ENCODE measurements around the gene CT47C1. TPM values are rescaled to one million over a fixed set of nuclear protein-coding genes. Genes with fewer than 3 reads are reported as not detected.

Gene CT47C1
- polyA plus RNA-seq, 1 experiment, result not detected

DNA sequence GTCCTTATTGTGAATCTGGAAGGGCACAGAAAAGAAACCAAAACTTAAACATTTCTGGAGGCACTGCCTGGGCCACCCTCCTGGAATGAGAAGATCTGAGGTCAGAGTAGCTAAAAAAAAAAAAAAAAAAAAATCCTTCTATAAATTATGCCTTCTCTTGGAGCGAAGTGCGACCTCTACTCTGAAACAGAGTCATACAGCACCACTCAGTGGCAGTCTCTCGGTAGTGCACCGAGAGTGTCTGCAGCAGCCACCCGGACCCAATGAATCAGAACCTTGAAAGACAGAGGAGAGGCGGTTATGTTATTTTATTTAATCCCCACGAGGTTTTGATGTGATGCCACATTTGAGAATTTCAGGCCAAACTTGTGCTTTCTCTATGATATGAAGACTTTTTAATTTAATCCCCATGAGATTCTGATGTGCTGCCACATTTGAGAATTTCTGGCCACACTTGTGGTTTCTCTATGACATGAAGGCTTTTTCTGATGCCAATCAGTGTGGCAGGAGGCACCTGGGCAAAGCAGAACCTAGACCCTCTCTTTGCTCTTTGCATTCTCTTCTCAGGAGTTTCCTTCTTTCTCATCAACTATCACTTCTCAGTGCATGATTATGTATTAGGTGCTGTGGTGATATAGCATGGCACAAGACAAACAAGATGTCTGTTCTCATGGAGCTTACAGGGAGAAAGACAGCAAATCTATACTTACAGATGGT lies 5.6 kb upstream of the CT47C1 start:
- CTCF ChIA-PET, result interaction anchor here (0.6 to 4.0 kb wide), 11 partner anchors 9 to 226 kb away, joined by 3 to 27 read pairs (median 5); no protein-coding TSS in a partner anchor
- TF ChIP-seq, protein P1, sequence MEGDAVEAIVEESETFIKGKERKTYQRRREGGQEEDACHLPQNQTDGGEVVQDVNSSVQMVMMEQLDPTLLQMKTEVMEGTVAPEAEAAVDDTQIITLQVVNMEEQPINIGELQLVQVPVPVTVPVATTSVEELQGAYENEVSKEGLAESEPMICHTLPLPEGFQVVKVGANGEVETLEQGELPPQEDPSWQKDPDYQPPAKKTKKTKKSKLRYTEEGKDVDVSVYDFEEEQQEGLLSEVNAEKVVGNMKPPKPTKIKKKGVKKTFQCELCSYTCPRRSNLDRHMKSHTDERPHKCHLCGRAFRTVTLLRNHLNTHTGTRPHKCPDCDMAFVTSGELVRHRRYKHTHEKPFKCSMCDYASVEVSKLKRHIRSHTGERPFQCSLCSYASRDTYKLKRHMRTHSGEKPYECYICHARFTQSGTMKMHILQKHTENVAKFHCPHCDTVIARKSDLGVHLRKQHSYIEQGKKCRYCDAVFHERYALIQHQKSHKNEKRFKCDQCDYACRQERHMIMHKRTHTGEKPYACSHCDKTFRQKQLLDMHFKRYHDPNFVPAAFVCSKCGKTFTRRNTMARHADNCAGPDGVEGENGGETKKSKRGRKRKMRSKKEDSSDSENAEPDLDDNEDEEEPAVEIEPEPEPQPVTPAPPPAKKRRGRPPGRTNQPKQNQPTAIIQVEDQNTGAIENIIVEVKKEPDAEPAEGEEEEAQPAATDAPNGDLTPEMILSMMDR (IDR thresholded peaks at IDR 0.05; ENCODE audit: insufficient read depth, low read depth, low read length), result peak; percentile 67
- DNase-seq (ENCODE audit: low read depth), result no peak
- no peaks in the 10 kb centered on the region for H3K36me3 ChIP-seq (ENCODE audit: control insufficient read depth, insufficient read depth, low read length)
- no peak overlapping the region for H3K4me3 ChIP-seq (ENCODE audit: low read depth, low read length)
- no peaks in the 10 kb centered on the region; the same call in 1 of the 2 replicates for H3K27me3 ChIP-seq (ENCODE audit: control insufficient read depth, insufficient read depth, low read length)
- POLR2A ChIA-PET, result no interaction called here

DNA sequence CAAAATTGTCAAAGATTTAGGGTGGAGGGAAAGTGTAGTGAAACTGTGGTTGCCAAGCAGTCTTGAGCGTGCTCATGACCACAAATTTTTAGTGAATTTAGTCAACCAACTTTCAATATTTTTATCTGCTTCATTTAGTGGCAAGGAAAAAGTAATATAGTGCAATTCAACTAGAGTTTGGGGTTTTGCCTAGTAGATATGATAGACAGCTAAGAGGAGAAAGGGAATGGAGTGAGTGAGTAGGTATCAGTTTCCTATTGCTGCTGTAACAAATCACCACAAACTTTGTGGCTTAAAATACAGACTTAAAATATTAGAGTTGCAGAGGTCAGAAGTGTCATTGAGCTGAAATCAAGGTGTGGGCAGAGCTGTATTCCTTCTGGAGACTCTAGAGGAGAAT lies 3.7 kb upstream of the CT47C1 start:
- H3K36me3 ChIP-seq (ENCODE audit: control insufficient read depth, insufficient read depth, low read length), result no peaks in the 10 kb centered on the region
- no peaks in the 10 kb centered on the region; the same call in 1 of the 2 replicates for H3K27me3 ChIP-seq (ENCODE audit: control insufficient read depth, insufficient read depth, low read length)
- no peak for DNase-seq (ENCODE audit: low read depth)
- TF ChIP-seq, protein P1 (IDR thresholded peaks at IDR 0.05; ENCODE audit: insufficient read depth, low read depth, low read length), result no peak
- POLR2A ChIA-PET, result no interaction called here
- H3K4me3 ChIP-seq (ENCODE audit: low read depth, low read length), result no peak overlapping the region
- CTCF ChIA-PET, result interaction anchor here (1.4 kb wide), 1 partner anchor 64 kb away, joined by 3 read pairs; no protein-coding TSS in a partner anchor

DNA sequence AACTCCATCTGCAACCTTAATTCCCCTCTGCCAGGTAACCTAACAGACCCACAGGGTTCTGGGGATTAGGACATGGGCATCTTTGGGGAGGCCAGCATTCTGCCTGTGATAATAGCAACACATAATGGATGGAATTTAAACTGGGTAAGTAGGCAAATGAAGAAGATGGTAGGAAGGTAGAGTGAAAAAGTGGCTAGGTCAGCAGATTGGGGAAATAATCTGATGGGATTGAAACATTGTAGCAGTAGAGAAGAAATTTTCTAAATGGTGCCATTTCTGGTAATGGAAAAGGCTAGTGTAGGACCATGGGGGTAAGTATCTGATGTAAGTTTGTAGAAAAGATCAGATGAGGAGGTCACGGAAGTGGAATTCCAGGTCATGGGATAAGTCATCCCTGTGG lies 3.0 kb upstream of the CT47C1 start:
- TF ChIP-seq, protein P1 (IDR thresholded peaks at IDR 0.05; ENCODE audit: insufficient read depth, low read depth, low read length), result no peak
- no peak overlapping the region for H3K4me3 ChIP-seq (ENCODE audit: low read depth, low read length)
- DNase-seq (ENCODE audit: low read depth), result no peak
- ChIA-PET POLR2A (no interaction called here), CTCF (interaction anchor here (1.4 kb wide), 1 partner anchor 65 kb away, joined by 3 read pairs; no protein-coding TSS in a partner anchor)
- no peaks in the 10 kb centered on the region for H3K36me3 ChIP-seq (ENCODE audit: control insufficient read depth, insufficient read depth, low read length)
- no peaks in the 10 kb centered on the region; the same call in 1 of the 2 replicates for H3K27me3 ChIP-seq (ENCODE audit: control insufficient read depth, insufficient read depth, low read length)

DNA sequence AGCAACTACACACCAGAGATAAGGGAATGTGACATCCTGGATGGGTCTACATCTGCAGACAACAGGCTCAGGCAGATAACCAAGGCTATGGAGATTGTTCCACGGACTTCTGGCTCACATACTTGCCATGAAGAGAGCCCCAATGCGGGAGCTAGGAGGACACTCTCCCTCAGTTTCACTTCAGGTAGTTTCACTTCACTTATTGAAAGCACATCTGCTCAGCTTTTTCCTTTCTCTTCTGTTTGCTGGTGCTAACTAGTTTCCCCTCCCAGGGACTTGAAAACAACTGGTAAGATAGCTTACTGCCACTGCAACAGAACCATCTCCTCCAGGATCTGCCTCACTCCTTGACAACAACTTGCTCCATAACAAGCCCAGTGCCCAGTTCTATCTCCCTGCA lies 1.4 kb upstream of the CT47C1 start:
- H3K27me3 ChIP-seq (ENCODE audit: control insufficient read depth, insufficient read depth, low read length), result no peaks in the 10 kb centered on the region; the same call in 1 of the 2 replicates
- no peaks in the 10 kb centered on the region for H3K36me3 ChIP-seq (ENCODE audit: control insufficient read depth, insufficient read depth, low read length)
- DNase-seq (ENCODE audit: low read depth), result no peak
- ChIA-PET POLR2A (no interaction called here), CTCF (interaction anchor here (1.0 to 1.2 kb wide), 2 partner anchors 12 to 23 kb away, joined by 4 read pairs; no protein-coding TSS in a partner anchor)
- TF ChIP-seq, protein P1 (IDR thresholded peaks at IDR 0.05; ENCODE audit: insufficient read depth, low read depth, low read length), result no peak
- H3K4me3 ChIP-seq (ENCODE audit: low read depth, low read length), result no peak overlapping the region

DNA sequence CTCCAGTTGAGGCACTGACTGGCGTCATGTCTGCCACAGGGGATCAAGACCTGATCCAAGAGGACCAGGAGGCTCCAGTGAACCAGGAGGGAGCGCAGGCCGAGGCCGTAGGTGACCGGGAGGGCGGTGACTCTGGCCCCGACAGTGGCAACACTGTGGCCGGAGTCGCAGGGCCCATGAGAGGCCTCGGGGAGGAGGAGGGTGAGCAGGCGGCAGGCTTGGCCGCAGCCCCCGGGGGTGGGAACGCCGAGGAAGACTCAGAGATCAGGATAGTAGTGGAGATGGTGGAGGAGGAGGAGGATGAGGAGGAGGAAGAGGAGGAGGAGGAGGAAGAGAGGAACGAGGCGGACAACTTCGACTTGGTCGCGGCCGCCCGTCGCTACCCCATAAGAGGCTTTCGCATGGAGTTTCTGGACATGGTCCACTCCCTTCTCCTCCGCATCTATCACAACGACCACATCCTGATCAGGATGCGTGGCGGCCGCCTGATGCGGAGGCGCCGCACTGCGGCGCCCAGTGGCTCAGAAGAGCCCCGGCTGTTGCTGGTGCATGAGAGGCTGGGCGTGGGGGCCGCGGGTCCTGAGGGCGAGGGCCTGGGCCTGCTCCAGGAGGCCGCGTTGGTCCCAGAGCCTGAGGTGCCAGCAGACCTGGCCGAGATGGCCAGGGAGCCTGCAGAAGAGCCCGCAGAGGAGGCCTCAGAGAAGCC lies 560 bp downstream of the CT47C1 start:
- CTCF ChIA-PET, result no interaction called here
- POLR2A ChIA-PET, result no interaction called here
- no peaks in the 10 kb centered on the region for H3K36me3 ChIP-seq (ENCODE audit: control insufficient read depth, insufficient read depth, low read length)
- no peak overlapping the region for H3K4me3 ChIP-seq (ENCODE audit: low read depth, low read length)
- no peaks in the 10 kb centered on the region; the same call in 1 of the 2 replicates for H3K27me3 ChIP-seq (ENCODE audit: control insufficient read depth, insufficient read depth, low read length)
- DNase-seq (ENCODE audit: low read depth), result no peak
- TF ChIP-seq, protein P1 (IDR thresholded peaks at IDR 0.05; ENCODE audit: insufficient read depth, low read depth, low read length), result no peak
